ENCODE results near the gene SLC9A5. TPM values are rescaled to one million over a fixed set of nuclear protein-coding genes. Genes with fewer than 3 reads are reported as not detected.

Gene SLC9A5
- total and polyA plus RNA-seq, 9 of the 15 experiments (the other 6 are each of a cell fraction or from before 2014, with no cell fraction given) = 0.06 to 3.1 (median 1.2) TPM

- TF ChIP-seq RREB1 (CRISPR knock-in tag; IDR thresholded peaks at IDR 0.05) (no peak), GTF2F1 (IDR thresholded peaks at IDR 0.05; ENCODE audit: low read depth, low read length) (no peak), ERF (CRISPR knock-in tag; IDR thresholded peaks at IDR 0.05) (no peak), KLF16 (IDR thresholded peaks at IDR 0.05) (no peak), TBP (optimal IDR thresholded peaks at IDR 0.05; ENCODE audit: low read depth, low read length) (no peak), DDX20 (tag; IDR thresholded peaks at IDR 0.05; ENCODE audit: low read depth) (no peak), ZBTB40 (IDR thresholded peaks at IDR 0.05) (no peak), ZBTB40 (CRISPR knock-in tag; IDR thresholded peaks at IDR 0.05) (no peak), ID3 (CRISPR knock-in tag; IDR thresholded peaks at IDR 0.05) (no peak), ID3 (tag; IDR thresholded peaks at IDR 0.05) (no peak), SP2 (IDR thresholded peaks at IDR 0.05; ENCODE audit: extremely low read depth, low read depth, low read length, poor library complexity, severe bottlenecking) (no peak), TAF9B (IDR thresholded peaks at IDR 0.05; ENCODE audit: partially characterized antibody) (no peak)
These were observed 31.6 kb downstream of the SLC9A5 start (continued) for GRCh38 chr16:67280090-67281015.

Data from K562 (cell line).